Suprapubic skin (tissue), 4 donors: Measurements from ENCODE around the gene NCKAP5.

ENCODE experiments used
- CTCF ChIP-seq, 2 donors: fragments of 200-600 bp in 1 of 2; fragments of 450-650 bp in 1 of 2; sonication (generic) in 1 of 2; IDR thresholded peaks; one replicate each; pipeline ENCODE4 v1.5.1; 2016 to 2019; ENCODE audit warnings: antibody characterized with exemption in 2 of 2, mild to moderate bottlenecking in 1 of 2, moderate library complexity in 1 of 2
- EP300 ChIP-seq: sonication (generic); formaldehyde crosslinking; IDR thresholded peaks from one replicate; pipeline ENCODE4 v1.6.1; 2017; ENCODE audit warnings: antibody characterized with exemption
- POLR2A ChIP-seq, 2 donors: fragments of 450-650 bp; IDR thresholded peaks; one replicate each; pipeline ENCODE4 v1.6.1; 2017; ENCODE audit warnings: antibody characterized with exemption in 2 of 2, mild to moderate bottlenecking in 2 of 2, moderate library complexity in 2 of 2
- POLR2AphosphoS5 ChIP-seq, 3 donors: sonication (generic); formaldehyde crosslinking; IDR thresholded peaks; one replicate each; pipeline ENCODE4 v1.6.1; 2017; ENCODE audit warnings: antibody characterized with exemption in 3 of 3

GRCh38 chr2:132636346-132636745 lies 931.9 kb downstream of the NCKAP5 start:
- no peak for TF ChIP-seq CTCF (IDR thresholded peaks at IDR 0.05)
- TF ChIP-seq EP300 = no peak
- no peak for TF ChIP-seq POLR2AphosphoS5 (IDR thresholded peaks at IDR 0.05)
- TF ChIP-seq POLR2A (IDR thresholded peaks at IDR 0.05) = no peak
